Hippocampal formation (tissue), 2 donors: ENCODE measurements around the gene TAOK1.
"Not testable (repeated sequence)": the region's sequence is repeated elsewhere in the genome, so short reads cannot be mapped to it uniquely, and the experiment has no call there.

Experiments used
- DNase-seq, 2 donors: peaks; one replicate each; lab custom pipeline; 2025; lab: John Stamatoyannopoulos, UW

TAOK1 gene

GRCh38 chr17:29445844-29446243, 55.7 kb downstream of the TAOK1 start:
- DNase-seq: no peak

GRCh38 chr17:29449865-29450671, 59.9 kb downstream of the TAOK1 start:
- DNase-seq: no peak

- DNase-seq: no peak
Measured at GRCh38 chr17:29451121-29451742, 61.1 kb downstream of the TAOK1 start.

- DNase-seq: no peak
Measured at GRCh38 chr17:29458066-29458465, 67.9 kb downstream of the TAOK1 start.

- DNase-seq: no peak
Measured at GRCh38 chr17:29461483-29462206, 71.5 kb downstream of the TAOK1 start.

- DNase-seq: no peak
Measured at GRCh38 chr17:29469276-29469675, 79.1 kb downstream of the TAOK1 start.

- not testable (repeated sequence) for DNase-seq
Measured at GRCh38 chr17:29473437-29473836, 83.3 kb downstream of the TAOK1 start.

- no peak for DNase-seq
Measured at GRCh38 chr17:29474297-29474696, 84.1 kb downstream of the TAOK1 start.

- DNase-seq: no peak
Measured at GRCh38 chr17:29475891-29476290, 85.7 kb downstream of the TAOK1 start.

- not testable (repeated sequence) for DNase-seq
Measured at GRCh38 chr17:29480249-29480928, 90.2 kb downstream of the TAOK1 start.

- no peak for DNase-seq
Measured at GRCh38 chr17:29483503-29483902, 93.3 kb downstream of the TAOK1 start.

- DNase-seq: no peak
Measured at GRCh38 chr17:29495011-29495410, 104.8 kb downstream of the TAOK1 start.

GRCh38 chr17:29504711-29505110, 114.5 kb downstream of the TAOK1 start:
- DNase-seq: no peak

- DNase-seq: no peak
Measured at GRCh38 chr17:29505836-29506235, 115.7 kb downstream of the TAOK1 start.

GRCh38 chr17:29510953-29511352, 120.8 kb downstream of the TAOK1 start:
- no peak for DNase-seq

GRCh38 chr17:29514792-29515191, 124.6 kb downstream of the TAOK1 start:
- DNase-seq: no peak

- no peak for DNase-seq
Measured at GRCh38 chr17:29518359-29518758, 128.2 kb downstream of the TAOK1 start.

- DNase-seq: no peak
Measured at GRCh38 chr17:29524692-29525091, 134.5 kb downstream of the TAOK1 start.

GRCh38 chr17:29526322-29526721, 136.2 kb downstream of the TAOK1 start:
- no peak for DNase-seq

- no peak for DNase-seq
Measured at GRCh38 chr17:29533976-29534375, 143.8 kb downstream of the TAOK1 start.

- no peak for DNase-seq
Measured at GRCh38 chr17:29544066-29544465, 153.9 kb downstream of the TAOK1 start.

- DNase-seq: no peak
Measured at GRCh38 chr17:29546085-29546484, 155.9 kb downstream of the TAOK1 start.
